GM12872 (cell line): ENCODE measurements around the gene TRIM10.

Experiments used
- TF ChIP-seq, protein P1 (sequence below): IDR thresholded peaks from 3 replicates; pipeline ENCODE4 v1.5.1; 2011; ENCODE audit warnings: low read depth, mild to moderate bottlenecking, low read length, moderate library complexity; ENCODE audit not compliant: insufficient read depth

The TRIM10 gene

DNA sequence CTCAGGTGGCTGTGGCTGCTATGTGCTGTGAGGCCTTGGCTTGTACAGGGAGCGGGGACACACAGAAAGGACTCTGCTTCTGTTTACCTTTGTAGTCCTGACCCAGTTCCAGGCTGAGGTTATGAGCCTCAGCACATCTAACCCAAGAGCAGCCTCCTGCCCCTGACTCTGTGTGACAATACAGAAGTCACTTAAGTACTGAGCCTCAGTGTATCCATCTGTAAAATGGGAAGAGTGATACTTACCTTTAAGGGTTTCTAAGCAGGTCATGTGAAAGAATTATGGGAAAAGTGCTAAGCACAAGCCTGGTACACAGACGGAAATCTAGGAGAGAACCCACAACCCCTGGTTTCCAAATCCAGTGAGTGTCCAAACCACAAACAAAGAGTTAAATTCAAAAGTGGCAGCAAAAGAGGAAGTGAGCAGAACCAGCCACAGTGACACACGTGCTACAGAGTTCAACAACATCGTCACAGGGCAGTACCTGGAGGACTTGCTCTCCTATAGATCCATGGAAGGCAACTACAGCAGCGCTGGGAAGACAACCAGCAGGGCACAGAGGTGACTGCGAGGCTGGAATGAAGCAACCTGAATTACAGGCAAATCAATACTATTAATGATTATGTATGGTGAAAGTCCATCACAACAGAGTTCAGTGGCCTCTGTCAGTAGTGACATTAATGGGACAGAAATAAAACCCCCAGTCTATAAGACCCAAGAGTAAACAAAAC, 39.7 kb upstream of the TRIM10 start:
- TF ChIP-seq, protein P1, sequence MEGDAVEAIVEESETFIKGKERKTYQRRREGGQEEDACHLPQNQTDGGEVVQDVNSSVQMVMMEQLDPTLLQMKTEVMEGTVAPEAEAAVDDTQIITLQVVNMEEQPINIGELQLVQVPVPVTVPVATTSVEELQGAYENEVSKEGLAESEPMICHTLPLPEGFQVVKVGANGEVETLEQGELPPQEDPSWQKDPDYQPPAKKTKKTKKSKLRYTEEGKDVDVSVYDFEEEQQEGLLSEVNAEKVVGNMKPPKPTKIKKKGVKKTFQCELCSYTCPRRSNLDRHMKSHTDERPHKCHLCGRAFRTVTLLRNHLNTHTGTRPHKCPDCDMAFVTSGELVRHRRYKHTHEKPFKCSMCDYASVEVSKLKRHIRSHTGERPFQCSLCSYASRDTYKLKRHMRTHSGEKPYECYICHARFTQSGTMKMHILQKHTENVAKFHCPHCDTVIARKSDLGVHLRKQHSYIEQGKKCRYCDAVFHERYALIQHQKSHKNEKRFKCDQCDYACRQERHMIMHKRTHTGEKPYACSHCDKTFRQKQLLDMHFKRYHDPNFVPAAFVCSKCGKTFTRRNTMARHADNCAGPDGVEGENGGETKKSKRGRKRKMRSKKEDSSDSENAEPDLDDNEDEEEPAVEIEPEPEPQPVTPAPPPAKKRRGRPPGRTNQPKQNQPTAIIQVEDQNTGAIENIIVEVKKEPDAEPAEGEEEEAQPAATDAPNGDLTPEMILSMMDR: no peak

DNA sequence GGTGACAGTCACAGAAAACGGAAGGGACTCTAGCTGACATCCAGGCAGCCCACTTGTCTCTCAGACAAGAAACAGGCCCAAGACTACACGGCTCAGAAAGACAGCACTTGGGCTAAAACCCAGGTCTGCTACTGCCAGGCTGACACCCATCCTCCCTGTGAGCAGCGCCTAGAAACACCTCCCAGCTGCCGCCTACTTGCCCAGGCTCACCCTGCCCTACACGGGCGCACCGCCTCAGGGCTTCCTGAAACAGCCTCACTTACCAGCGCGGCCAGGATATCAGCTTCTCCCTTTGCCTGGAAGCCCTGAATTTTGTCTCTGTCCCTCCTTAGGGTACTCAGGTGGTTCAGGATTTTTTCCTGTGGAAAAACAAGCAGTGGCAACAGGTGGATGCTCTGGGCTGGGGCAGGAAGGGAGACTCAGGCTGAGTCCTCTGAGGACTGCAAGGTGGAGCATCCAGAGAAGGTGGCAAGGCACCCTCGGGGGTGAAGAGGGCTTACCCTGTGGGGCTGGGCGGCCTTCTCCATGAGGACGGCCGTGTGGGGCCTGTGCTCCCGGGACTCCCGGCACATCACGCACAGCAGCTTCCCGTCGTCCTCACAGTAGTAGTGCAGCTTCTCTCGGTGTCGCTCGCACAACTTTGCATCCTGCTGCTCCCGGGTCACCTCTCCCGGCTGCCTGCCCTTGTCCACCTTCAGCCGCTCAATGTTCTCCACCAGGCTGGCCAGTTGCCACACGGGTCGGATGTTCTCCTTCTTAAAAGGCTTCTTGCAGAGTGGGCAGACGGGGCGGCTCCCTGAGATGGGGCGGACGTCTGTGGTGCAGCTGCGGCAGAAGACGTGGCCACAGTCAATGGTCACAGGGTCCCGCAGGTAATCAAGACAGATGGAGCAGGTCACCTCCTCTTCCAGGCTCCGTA, 37.4 kb upstream of the TRIM10 start:
- TF ChIP-seq, protein P1: no peak

- TF ChIP-seq, protein P1: no peak
These were observed 35.4 kb upstream of the TRIM10 start for GRCh38 chr6:30196376-30196775.

DNA sequence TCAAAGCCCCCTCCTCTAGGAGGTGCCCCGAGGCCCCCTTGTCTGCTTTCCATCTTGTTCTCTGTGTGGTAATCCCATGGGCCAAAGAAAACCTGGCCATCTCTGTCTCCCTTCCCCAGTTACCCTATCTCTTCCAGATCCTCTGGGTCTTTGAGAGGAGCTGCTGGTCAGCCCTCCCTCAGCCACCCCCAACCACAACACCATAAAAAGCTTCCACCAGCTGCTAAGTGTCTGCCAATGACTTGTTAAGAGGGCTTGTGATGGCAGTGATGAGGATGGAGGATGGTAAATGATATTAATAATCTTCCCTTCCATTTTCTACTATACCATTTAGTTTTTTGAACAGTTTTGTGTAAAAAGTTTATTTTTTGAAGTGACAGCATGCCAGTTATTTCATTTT, 34.9 kb upstream of the TRIM10 start:
- TF ChIP-seq, protein P1: no peak

DNA sequence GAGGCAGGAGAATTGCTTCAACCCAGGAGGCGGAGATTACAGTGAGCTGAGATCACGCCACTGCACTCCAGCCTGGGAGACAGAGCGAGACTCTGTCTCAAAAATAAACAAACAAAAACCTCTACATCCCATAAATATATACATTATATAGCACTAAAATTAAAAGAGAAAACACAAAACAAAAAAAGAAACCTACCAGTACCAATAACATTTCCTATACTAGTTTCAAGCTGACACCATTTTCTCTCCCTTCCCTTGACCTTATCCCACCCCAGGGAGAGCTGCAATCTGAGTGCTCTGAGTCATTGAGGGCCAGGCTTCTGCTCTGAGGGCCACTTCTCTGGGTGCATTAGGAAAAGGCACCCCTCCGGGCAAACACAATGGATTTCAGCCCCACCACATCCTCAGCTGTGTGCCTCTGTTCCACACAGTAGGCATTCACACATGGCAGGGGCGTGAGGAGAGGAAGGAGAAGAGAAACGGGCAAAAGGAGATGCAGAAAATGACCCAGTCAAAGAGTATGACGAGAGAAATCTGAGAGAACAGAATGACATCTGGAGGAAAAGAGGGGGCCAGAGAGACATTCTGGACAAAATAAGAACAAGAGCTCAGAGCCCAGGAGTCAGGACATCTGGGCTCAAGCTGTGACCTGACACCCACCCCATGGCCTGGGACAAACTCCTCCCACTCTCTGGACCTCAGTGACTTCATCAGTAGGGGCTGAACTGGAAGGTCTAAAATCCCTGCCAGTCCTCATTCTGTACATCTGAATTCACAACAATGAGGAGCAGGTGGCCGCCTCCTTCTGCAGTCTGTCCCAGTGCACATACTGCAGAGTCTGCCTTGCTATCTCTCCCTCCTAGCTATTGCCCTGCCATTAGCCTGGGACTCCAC, 34.0 kb upstream of the TRIM10 start:
- TF ChIP-seq, protein P1: no peak

- TF ChIP-seq, protein P1: no peak
These were observed 31.1 kb upstream of the TRIM10 start for GRCh38 chr6:30192076-30192475.
